ENCODE data around the gene OR51G2.

Gene OR51G2

DNA sequence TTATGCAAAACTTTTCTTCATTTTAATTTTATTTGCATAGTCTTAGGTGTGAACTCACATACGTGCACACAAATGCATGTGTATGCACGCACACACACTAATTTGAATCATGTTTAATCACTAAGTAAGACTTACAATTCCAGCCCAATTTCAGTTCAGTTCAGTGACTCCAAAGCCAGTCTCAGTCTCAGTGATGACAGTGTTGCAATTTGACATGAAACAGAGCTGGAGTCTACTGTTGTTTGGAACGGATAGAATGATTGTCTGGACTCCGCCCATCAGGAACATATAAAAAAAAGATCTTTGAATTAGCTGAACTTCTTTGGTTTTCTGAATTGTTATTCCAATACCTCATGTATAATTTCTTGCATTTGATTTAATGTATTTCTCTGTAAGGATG lies 55.3 kb downstream of the OR51G2 start:
- no peak for DNase-seq (ENCODE audit: low read depth)
